Body of pancreas (tissue), 4 donors: ENCODE measurements around the gene TARBP1. TPM values are rescaled to one million over a fixed set of nuclear protein-coding genes. Genes with fewer than 3 reads are reported as not detected.

ENCODE experiments used
- ATAC-seq: fragments of 150-250 bp; one replicate; pipeline ENCODE4 v1.9.1; 2016
- DNase-seq, 4 donors: peaks; one replicate each; pipeline ENCODE4 v3.0.0-alpha.2; 2019
- H3K27ac ChIP-seq, 4 donors: fragments of 200-600 bp; sonication (generic); 1 replicate in 3 of 4; 2 replicates in 1 of 4; pipeline versions ENCODE4 v1.5.1 to v1.6.1; 2016 to 2019; ENCODE audit warnings: mild to moderate bottlenecking in 1 of 4, mixed read lengths in 1 of 4, moderate library complexity in 1 of 4
- H3K27me3 ChIP-seq, 2 donors: fragments of 200-600 bp; sonication (generic); one replicate each; pipeline ENCODE4 v1.6.0; 2016; ENCODE audit warnings: mild to moderate bottlenecking in 1 of 2
- H3K36me3 ChIP-seq, 2 donors: fragments of 200-600 bp; sonication (generic); replicated peaks in 1 of 2; 2 replicates each; pipeline ENCODE4 v1.5.1; 2016; ENCODE audit warnings: low read depth in 2 of 2; ENCODE audit not compliant: insufficient read depth in 1 of 2
- H3K4me1 ChIP-seq: fragments of 200-600 bp; sonication (generic); one replicate; pipeline ENCODE4 v1.6.0; 2016
- H3K4me3 ChIP-seq, 2 donors: fragments of 200-600 bp; sonication (generic); 1 replicate in 1 of 2; 2 replicates in 1 of 2; pipeline ENCODE4 v1.5.1; 2016 to 2019
- H3K9me3 ChIP-seq, 3 donors: fragments of 200-600 bp; sonication (generic); 1 replicate in 2 of 3; 2 replicates in 1 of 3; pipeline ENCODE4 v1.5.1; 2016
- POLR2A ChIP-seq, 3 donors: fragments of 450-650 bp; IDR thresholded peaks; one replicate each; pipeline ENCODE4 v1.6.1; 2016; ENCODE audit warnings: antibody characterized with exemption in 3 of 3, mild to moderate bottlenecking in 2 of 3
- WGBS, 2 donors: methylation state at CpG; one replicate each; pipeline ENCODE4 v1.1.5; 2017; 5-methylcytosine and 5-hydroxymethylcytosine counted together
- intact Hi-C: fragments of 100-400 bp; cut with DNase I; formaldehyde crosslinking; loops from one replicate; pipeline ENCODE4 v1.15.1; 2023
- total RNA-seq, 2 donors: library from RNA; depleted of rRNA; stranded (reverse); fragments of >200 nt; gene quantifications; one replicate each; pipeline ENCODE4 v1.1.0, GENCODE V29; 2016
- TF ChIP-seq, protein P1 (sequence below), 7 experiments: fragments of 450-650 bp in 4 of 7; fragments of 200-600 bp in 3 of 7; sonication (generic) in 3 of 7; IDR thresholded peaks; one replicate each; pipeline ENCODE4 v1.5.1; 2016 to 2019; ENCODE audit warnings: antibody characterized with exemption in 7 of 7

Gene TARBP1
- total RNA-seq, 2 donors from 2014 or later = 30.6 to 32.0 TPM

DNA sequence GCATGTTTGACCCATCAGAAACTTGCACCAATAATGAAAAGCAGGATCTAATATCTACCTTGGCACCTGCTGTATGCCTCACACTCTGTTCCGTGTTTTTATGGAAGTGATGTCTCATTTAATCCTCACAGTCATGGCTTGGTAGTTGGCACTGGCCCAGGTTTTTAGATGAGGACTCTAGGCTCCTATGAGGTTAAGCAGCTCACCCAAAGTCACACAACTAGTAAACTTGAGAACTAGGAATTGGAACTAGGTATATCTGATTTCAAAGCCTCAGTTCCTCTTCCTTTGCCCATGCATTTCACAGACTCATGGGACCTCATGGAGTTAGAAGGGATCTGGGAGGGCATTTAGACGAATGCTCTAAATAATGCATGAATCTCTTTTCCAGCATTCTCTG, 21.3 kb upstream of the TARBP1 start:
- WGBS, 2 donors = 42 to 68% methylated on average over 2 of the region's 2 CpGs
- ATAC-seq = no peak
- intact Hi-C loops = loop anchor here (10.0 kb wide), 1 partner anchor 95 kb away; no protein-coding TSS in a partner anchor
- H3K27me3 ChIP-seq = no peaks in the 10 kb centered on the region
- no peak overlapping the region for H3K4me3 ChIP-seq
- no peaks in the 10 kb centered on the region for H3K36me3 ChIP-seq
- H3K27ac ChIP-seq = peak overlapping the region in 3 of 4 donors; percentile 60 to 76 (median 76)
- H3K9me3 ChIP-seq = no peaks in the 10 kb centered on the region
- peaks cover 31% of the 10 kb centered on the region for H3K4me1 ChIP-seq
- peak in 1 of 4 donors; percentile 32 for DNase-seq
- TF ChIP-seq, protein P1, sequence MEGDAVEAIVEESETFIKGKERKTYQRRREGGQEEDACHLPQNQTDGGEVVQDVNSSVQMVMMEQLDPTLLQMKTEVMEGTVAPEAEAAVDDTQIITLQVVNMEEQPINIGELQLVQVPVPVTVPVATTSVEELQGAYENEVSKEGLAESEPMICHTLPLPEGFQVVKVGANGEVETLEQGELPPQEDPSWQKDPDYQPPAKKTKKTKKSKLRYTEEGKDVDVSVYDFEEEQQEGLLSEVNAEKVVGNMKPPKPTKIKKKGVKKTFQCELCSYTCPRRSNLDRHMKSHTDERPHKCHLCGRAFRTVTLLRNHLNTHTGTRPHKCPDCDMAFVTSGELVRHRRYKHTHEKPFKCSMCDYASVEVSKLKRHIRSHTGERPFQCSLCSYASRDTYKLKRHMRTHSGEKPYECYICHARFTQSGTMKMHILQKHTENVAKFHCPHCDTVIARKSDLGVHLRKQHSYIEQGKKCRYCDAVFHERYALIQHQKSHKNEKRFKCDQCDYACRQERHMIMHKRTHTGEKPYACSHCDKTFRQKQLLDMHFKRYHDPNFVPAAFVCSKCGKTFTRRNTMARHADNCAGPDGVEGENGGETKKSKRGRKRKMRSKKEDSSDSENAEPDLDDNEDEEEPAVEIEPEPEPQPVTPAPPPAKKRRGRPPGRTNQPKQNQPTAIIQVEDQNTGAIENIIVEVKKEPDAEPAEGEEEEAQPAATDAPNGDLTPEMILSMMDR (IDR thresholded peaks at IDR 0.05) = no peak
- TF ChIP-seq POLR2A (IDR thresholded peaks at IDR 0.05) = no peak

DNA sequence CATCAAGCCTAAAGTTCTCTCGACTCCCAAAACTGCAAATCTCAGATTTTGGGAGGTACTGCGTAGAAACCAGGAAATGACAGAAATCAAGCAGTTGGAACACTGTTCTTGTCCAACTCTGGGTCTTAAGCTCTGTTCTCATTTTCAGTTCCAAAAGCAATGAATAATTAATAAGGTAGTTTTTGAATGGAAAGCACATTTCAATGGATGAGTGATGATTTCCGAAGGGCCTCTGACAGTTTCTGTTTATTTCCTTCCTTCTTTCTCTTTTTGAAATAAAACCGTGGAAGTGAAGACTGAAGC, 20.9 kb upstream of the TARBP1 start:
- ATAC-seq (no peak), DNase-seq (no peak)
- Histone ChIP-seq H3K27ac (peak overlapping the region; percentile 45 to 76 (median 68)), H3K4me3 (no peak overlapping the region), H3K27me3 (no peaks in the 10 kb centered on the region), H3K9me3 (no peaks in the 10 kb centered on the region), H3K36me3 (no peaks in the 10 kb centered on the region), H3K4me1 (peaks cover 31% of the 10 kb centered on the region)
- 75 to 88% methylated on average over 4 of the region's 4 CpGs for WGBS, 2 donors
- intact Hi-C loops = loop anchor here (10.0 kb wide), 1 partner anchor 95 kb away; no protein-coding TSS in a partner anchor
- TF ChIP-seq, protein P1 (IDR thresholded peaks at IDR 0.05) = no peak
- TF ChIP-seq POLR2A (IDR thresholded peaks at IDR 0.05) = no peak

DNA sequence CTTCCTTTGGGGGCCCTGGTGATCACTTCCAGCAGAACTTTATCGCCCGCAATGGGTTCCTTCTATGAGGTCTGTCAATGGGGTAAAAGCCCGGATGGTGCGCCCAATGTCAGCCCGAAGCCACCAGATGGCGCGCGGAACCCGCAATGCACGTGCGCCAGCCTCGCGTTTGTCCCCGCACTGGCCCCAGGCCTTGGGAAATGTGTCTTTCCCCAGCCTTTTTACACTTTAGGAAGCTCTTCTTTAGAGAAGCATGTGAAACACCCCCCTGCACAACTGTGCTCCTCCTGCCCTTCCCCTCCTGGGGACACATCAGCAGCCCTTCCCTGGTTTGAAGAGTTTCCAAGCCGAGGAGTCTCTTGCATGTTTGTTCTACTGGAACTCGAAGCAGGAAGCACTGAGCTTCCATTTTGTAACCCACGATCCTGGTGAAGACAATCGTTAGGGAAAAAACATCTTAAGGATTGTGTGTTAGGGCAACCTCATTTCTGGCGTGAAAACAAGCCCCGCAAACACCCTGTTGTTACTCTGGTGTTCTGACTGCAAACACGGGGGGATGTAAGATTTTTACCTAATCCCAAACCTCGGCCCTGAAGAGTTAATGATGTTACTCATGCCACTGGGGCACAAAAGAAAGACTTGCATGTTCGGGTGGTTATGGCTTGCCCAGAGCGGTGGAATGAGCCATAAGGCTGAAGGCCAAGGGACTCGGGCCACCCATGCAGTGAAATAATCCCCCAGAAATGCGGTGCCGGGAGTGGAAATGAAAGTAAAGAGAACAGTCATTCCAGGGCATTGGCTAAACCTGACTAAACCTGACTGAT, 20.4 kb upstream of the TARBP1 start:
- Histone ChIP-seq H3K27me3 (no peaks in the 10 kb centered on the region), H3K4me1 (peaks cover 31% of the 10 kb centered on the region), H3K9me3 (no peaks in the 10 kb centered on the region), H3K4me3 (no peak overlapping the region), H3K27ac (peak overlapping the region; percentile 45 to 76 (median 68)), H3K36me3 (no peaks in the 10 kb centered on the region)
- peak; percentile 92 to 95 (median 92) for DNase-seq
- intact Hi-C loops = no loop called here
- 24 to 27% methylated on average over 27 of the region's 27 CpGs for WGBS, 2 donors
- peak in 2 of 3 donors; percentile 4 to 15 for TF ChIP-seq POLR2A (IDR thresholded peaks at IDR 0.05)
- TF ChIP-seq, protein P1 (IDR thresholded peaks at IDR 0.05) = peak; percentile 80 to 98 (median 96)
- peak; percentile 98 for ATAC-seq

DNA sequence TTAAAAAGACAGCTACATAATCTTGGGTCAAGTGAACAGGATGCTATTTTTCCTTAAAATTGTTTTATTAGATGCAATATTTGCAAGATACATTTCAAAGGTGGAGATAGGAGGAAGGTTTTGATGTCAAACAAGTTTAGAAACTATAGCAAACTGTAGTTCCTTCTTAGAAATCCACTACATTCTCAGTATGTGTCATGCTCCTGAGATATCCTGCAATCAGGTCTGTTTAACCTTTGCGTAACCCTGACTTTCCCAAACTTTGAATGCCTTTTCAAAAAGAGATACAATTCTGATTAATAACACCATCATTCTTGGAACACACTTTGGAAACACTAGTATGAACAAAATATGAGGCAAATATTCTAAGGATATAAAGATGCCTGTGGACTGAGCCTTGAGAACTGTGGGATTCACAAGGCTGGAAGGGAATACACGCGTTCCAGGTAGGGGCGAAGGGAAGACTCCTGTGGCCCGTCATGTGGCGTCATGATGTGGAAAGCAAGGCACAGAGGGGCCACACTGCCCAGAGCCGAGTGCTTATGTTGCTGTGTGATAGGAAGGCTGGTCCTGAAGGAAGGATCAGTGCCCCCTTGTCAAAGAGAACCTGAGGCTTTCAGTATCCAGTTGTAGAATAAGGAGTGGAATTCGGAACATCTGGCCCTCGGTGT, 19.6 kb upstream of the TARBP1 start:
- DNase-seq = no peak
- H3K27me3 ChIP-seq = no peaks in the 10 kb centered on the region
- WGBS, 2 donors = 31 to 33% methylated on average over 9 of the region's 9 CpGs
- peak overlapping the region; percentile 45 to 76 (median 68) for H3K27ac ChIP-seq
- no peaks in the 10 kb centered on the region for H3K36me3 ChIP-seq
- no peak overlapping the region for H3K4me3 ChIP-seq
- ATAC-seq = peak; percentile 22
- no peaks in the 10 kb centered on the region for H3K9me3 ChIP-seq
- H3K4me1 ChIP-seq = peaks cover 31% of the 10 kb centered on the region
- intact Hi-C loops = no loop called here
- TF ChIP-seq POLR2A (IDR thresholded peaks at IDR 0.05) = no peak
- TF ChIP-seq, protein P1 (IDR thresholded peaks at IDR 0.05) = no peak
